Mesenchymal stem cell (in vitro differentiated cells and primary cell): ENCODE results near the gene CFAP54.

ENCODE experiments used
- DNase-seq: peaks from one replicate; pipeline ENCODE4 v3.0.0-alpha.2; 2013
- H2AFZ ChIP-seq: one replicate; pipeline ENCODE4 v1.6.1; 2013; ENCODE audit warnings: low read depth, mild to moderate bottlenecking, control low read depth, inconsistent platforms, low read length, moderate library complexity
- H2AK5ac ChIP-seq: 2 replicates; pipeline ENCODE4 v1.6.1; 2013; ENCODE audit warnings: low read length, moderate library complexity, mild to moderate bottlenecking, inconsistent platforms; ENCODE audit not compliant: severe bottlenecking
- H2BK120ac ChIP-seq: one replicate; pipeline ENCODE4 v1.6.1; 2013; ENCODE audit warnings: low read depth, mild to moderate bottlenecking, inconsistent platforms, low read length, moderate library complexity
- H2BK12ac ChIP-seq, 2 experiments: one replicate each; pipeline ENCODE4 v1.6.1; 2013; ENCODE audit warnings: inconsistent platforms in 2 of 2, low read length in 2 of 2, mild to moderate bottlenecking in 2 of 2, moderate library complexity in 2 of 2, control low read depth in 1 of 2
- H2BK15ac ChIP-seq: one replicate; pipeline ENCODE4 v1.6.1; 2013; ENCODE audit warnings: mild to moderate bottlenecking, low read depth, inconsistent platforms; ENCODE audit not compliant: poor library complexity, severe bottlenecking
- H2BK5ac ChIP-seq: 2 replicates; pipeline ENCODE4 v1.6.1; 2013; ENCODE audit warnings: low read depth, mild to moderate bottlenecking, low read length, control low read depth, inconsistent platforms; ENCODE audit not compliant: poor library complexity, severe bottlenecking
- H3K14ac ChIP-seq, 2 experiments: one replicate each; pipeline ENCODE4 v1.6.1; 2013; ENCODE audit warnings: inconsistent platforms in 2 of 2, low read length in 2 of 2, control low read depth in 1 of 2, mild to moderate bottlenecking in 1 of 2, moderate library complexity in 1 of 2
- H3K18ac ChIP-seq, 2 experiments: one replicate each; pipeline ENCODE4 v1.6.1; 2013; ENCODE audit warnings: inconsistent platforms in 2 of 2, low read length in 2 of 2, control low read depth in 1 of 2, low read depth in 1 of 2, mild to moderate bottlenecking in 1 of 2
- H3K23ac ChIP-seq, 2 experiments: one replicate each; pipeline ENCODE4 v1.6.1; 2013; ENCODE audit warnings: inconsistent platforms in 2 of 2, low read length in 2 of 2, mild to moderate bottlenecking in 2 of 2, moderate library complexity in 2 of 2, control low read depth in 1 of 2
- H3K27ac ChIP-seq: 2 replicates; pipeline ENCODE4 v1.5.1; 2013; ENCODE audit warnings: mild to moderate bottlenecking, moderate library complexity, low read length, control low read depth, inconsistent platforms; ENCODE audit not compliant: poor library complexity, severe bottlenecking
- H3K27me3 ChIP-seq, 2 experiments: 2 replicates each; pipeline versions ENCODE4 v1.6.1 to v1.7.0; 2013; ENCODE audit warnings: low read length in 2 of 2, mild to moderate bottlenecking in 2 of 2, moderate library complexity in 2 of 2, control low read depth in 1 of 2, inconsistent platforms in 1 of 2; ENCODE audit not compliant: control insufficient read depth in 1 of 2, insufficient read depth in 1 of 2
- H3K36me3 ChIP-seq, 2 experiments: 2 replicates each; pipeline versions ENCODE4 v1.6.1 to v1.7.0; 2013; ENCODE audit warnings: low read length in 2 of 2, control low read depth in 1 of 2, inconsistent platforms in 1 of 2, low read depth in 1 of 2, mild to moderate bottlenecking in 1 of 2; ENCODE audit not compliant: insufficient read depth in 2 of 2, control insufficient read depth in 1 of 2
- H3K4ac ChIP-seq, 2 experiments: one replicate each; pipeline ENCODE4 v1.6.1; 2013; ENCODE audit warnings: inconsistent platforms in 2 of 2, low read length in 2 of 2, mild to moderate bottlenecking in 2 of 2, moderate library complexity in 2 of 2, control low read depth in 1 of 2, low read depth in 1 of 2
- H3K4me1 ChIP-seq: 2 replicates; pipeline ENCODE4 v1.6.1; 2013; ENCODE audit warnings: low read depth, low read length, control low read depth; ENCODE audit not compliant: control insufficient read depth, insufficient read depth
- H3K4me2 ChIP-seq: 2 replicates; pipeline ENCODE4 v1.6.1; 2013; ENCODE audit warnings: low read length, mild to moderate bottlenecking, inconsistent platforms; ENCODE audit not compliant: poor library complexity, severe bottlenecking
- H3K4me3 ChIP-seq, 2 experiments: 2 replicates each; pipeline versions ENCODE4 v1.5.1 to v1.7.0; 2013; ENCODE audit warnings: low read length in 2 of 2, mild to moderate bottlenecking in 2 of 2, control low read depth in 1 of 2, low read depth in 1 of 2; ENCODE audit not compliant: insufficient read depth in 1 of 2
- H3K79me1 ChIP-seq: replicated peaks from 2 replicates; pipeline ENCODE4 v1.6.1; 2013; ENCODE audit warnings: mild to moderate bottlenecking, control low read depth, low read length, inconsistent platforms; ENCODE audit not compliant: poor library complexity, severe bottlenecking
- H3K9ac ChIP-seq: 2 replicates; pipeline ENCODE4 v1.7.0; 2013; ENCODE audit warnings: mild to moderate bottlenecking, low read length, moderate library complexity
- H3K9me3 ChIP-seq: 2 replicates; pipeline ENCODE4 v1.7.0; 2013; ENCODE audit warnings: mild to moderate bottlenecking, low read length; ENCODE audit not compliant: control insufficient read depth
- H4K8ac ChIP-seq: one replicate; pipeline ENCODE4 v1.6.1; 2013; ENCODE audit warnings: inconsistent platforms, mild to moderate bottlenecking, low read length, moderate library complexity
- H4K91ac ChIP-seq: one replicate; pipeline ENCODE4 v1.6.1; 2013; ENCODE audit warnings: mild to moderate bottlenecking, low read length, inconsistent platforms
- WGBS: methylation state at CpG from one replicate; pipeline ENCODE4 v1.1.7; 2013; ENCODE audit warnings: mixed read lengths; 5-methylcytosine and 5-hydroxymethylcytosine counted together

The CFAP54 gene

GRCh38 chr12:96635844-96636243, 146.5 kb downstream of the CFAP54 start:
- H3K18ac ChIP-seq: no peak overlapping the region
- H4K91ac ChIP-seq: no peak overlapping the region
- no peaks in the 10 kb centered on the region for H3K79me1 ChIP-seq
- no peak for DNase-seq
- no peaks in the 10 kb centered on the region for H3K4me1 ChIP-seq
- no peak overlapping the region for H2AK5ac ChIP-seq
- no peak overlapping the region for H2AFZ ChIP-seq
- H3K23ac ChIP-seq: no peak overlapping the region
- H2BK5ac ChIP-seq: no peak overlapping the region
- no peak overlapping the region for H3K4me2 ChIP-seq
- no peak overlapping the region for H2BK15ac ChIP-seq
- no peak overlapping the region for H4K8ac ChIP-seq
- H2BK120ac ChIP-seq: no peak overlapping the region
- peaks cover 3% of the 10 kb centered on the region for H3K9me3 ChIP-seq
- H3K27me3 ChIP-seq: no peaks in the 10 kb centered on the region
- no peak overlapping the region for H3K27ac ChIP-seq
- no peak overlapping the region for H2BK12ac ChIP-seq
- no peak overlapping the region for H3K14ac ChIP-seq
- no peak overlapping the region for H3K4me3 ChIP-seq
- WGBS: 74% methylated on average over 2 of the region's 3 CpGs
- no peaks in the 10 kb centered on the region for H3K36me3 ChIP-seq
- no peak overlapping the region for H3K9ac ChIP-seq
- H3K4ac ChIP-seq: no peak overlapping the region

- no peak overlapping the region for H3K4me3 ChIP-seq
- no peaks in the 10 kb centered on the region for H3K36me3 ChIP-seq
- H2BK12ac ChIP-seq: no peak overlapping the region
- H3K9ac ChIP-seq: no peak overlapping the region
- H3K4ac ChIP-seq: no peak overlapping the region
- H2AFZ ChIP-seq: no peak overlapping the region
- H3K4me1 ChIP-seq: no peaks in the 10 kb centered on the region
- H3K18ac ChIP-seq: no peak overlapping the region
- no peak overlapping the region for H4K91ac ChIP-seq
- H2BK15ac ChIP-seq: no peak overlapping the region
- no peak overlapping the region for H4K8ac ChIP-seq
- no peak overlapping the region for H2BK120ac ChIP-seq
- peaks cover 3% of the 10 kb centered on the region for H3K9me3 ChIP-seq
- DNase-seq: no peak
- no peak overlapping the region for H3K14ac ChIP-seq
- no peak overlapping the region for H2AK5ac ChIP-seq
- WGBS: 84% methylated on average over 4 of the region's 5 CpGs
- H2BK5ac ChIP-seq: no peak overlapping the region
- H3K27ac ChIP-seq: no peak overlapping the region
- H3K79me1 ChIP-seq: no peaks in the 10 kb centered on the region
- H3K27me3 ChIP-seq: no peaks in the 10 kb centered on the region
- no peak overlapping the region for H3K4me2 ChIP-seq
- no peak overlapping the region for H3K23ac ChIP-seq
These were observed 147.5 kb downstream of the CFAP54 start for GRCh38 chr12:96636895-96637294.

- Histone ChIP-seq H3K18ac (no peak overlapping the region), H3K36me3 (no peaks in the 10 kb centered on the region), H2BK5ac (no peak overlapping the region), H4K8ac (no peak overlapping the region), H3K9me3 (peaks cover 8% of the 10 kb centered on the region), H3K4me1 (no peaks in the 10 kb centered on the region), H4K91ac (no peak overlapping the region), H3K4me3 (no peak overlapping the region), H3K9ac (no peak overlapping the region), H2BK120ac (no peak overlapping the region), H2AFZ (no peak overlapping the region), H3K79me1 (no peaks in the 10 kb centered on the region), H2AK5ac (no peak overlapping the region), H3K23ac (no peak overlapping the region), H2BK12ac (no peak overlapping the region), H2BK15ac (no peak overlapping the region), H3K27ac (no peak overlapping the region), H3K14ac (no peak overlapping the region), H3K27me3 (no peaks in the 10 kb centered on the region), H3K4ac (no peak overlapping the region), H3K4me2 (no peak overlapping the region)
- WGBS: 50% methylated on average over 1 of the region's 1 CpG
- no peak for DNase-seq
These were observed 159.5 kb downstream of the CFAP54 start for GRCh38 chr12:96648923-96649322.

DNA sequence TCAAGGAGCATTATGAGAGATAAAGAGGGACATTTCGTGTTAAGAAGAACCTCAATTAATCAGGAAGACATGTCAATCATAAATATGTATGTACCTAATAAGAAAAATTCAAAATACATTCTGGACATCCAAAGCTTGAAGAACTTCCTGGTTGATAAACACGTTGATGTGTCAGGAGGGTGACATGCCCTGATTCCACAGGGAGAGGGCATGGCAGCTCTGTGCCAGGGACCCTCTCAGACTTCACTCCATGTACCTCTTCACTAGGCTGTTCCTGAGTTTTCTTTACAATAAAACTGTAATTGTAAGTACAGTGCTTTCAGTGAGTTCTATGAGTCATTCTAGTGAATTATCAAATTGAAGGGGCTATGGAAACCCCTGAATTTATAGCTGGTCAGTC, 163.5 kb downstream of the CFAP54 start:
- no peaks in the 10 kb centered on the region for H3K27me3 ChIP-seq
- H3K4me2 ChIP-seq: no peak overlapping the region
- H3K4ac ChIP-seq: no peak overlapping the region
- H3K18ac ChIP-seq: no peak overlapping the region
- H4K91ac ChIP-seq: no peak overlapping the region
- no peak overlapping the region for H3K9ac ChIP-seq
- no peaks in the 10 kb centered on the region for H3K9me3 ChIP-seq
- no peak overlapping the region for H2AK5ac ChIP-seq
- no peak overlapping the region for H3K23ac ChIP-seq
- no peak overlapping the region for H2BK12ac ChIP-seq
- no peak overlapping the region for H4K8ac ChIP-seq
- no peak overlapping the region for H2BK5ac ChIP-seq
- no peak overlapping the region for H2BK15ac ChIP-seq
- whole genome bisulfite sequencing: 63% methylated on average over 2 of the region's 2 CpGs
- no peaks in the 10 kb centered on the region for H3K4me1 ChIP-seq
- no peak overlapping the region for H3K27ac ChIP-seq
- no peaks in the 10 kb centered on the region for H3K79me1 ChIP-seq
- no peak overlapping the region for H2AFZ ChIP-seq
- no peak overlapping the region for H3K4me3 ChIP-seq
- no peak overlapping the region for H3K14ac ChIP-seq
- H2BK120ac ChIP-seq: no peak overlapping the region
- no peak for DNase-seq
- no peaks in the 10 kb centered on the region for H3K36me3 ChIP-seq
